ENCODE results near the gene PTPRK. TPM values are rescaled to one million over a fixed set of nuclear protein-coding genes. Genes with fewer than 3 reads are reported as not detected.

The PTPRK gene
- total and polyA plus RNA-seq, 2 of the 13 experiments (the other 11 are each of a cell fraction or from before 2014, with no cell fraction given), result 43.6 to 98.3 TPM

GRCh38 chr6:128507337-128508310 is 12.8 kb downstream of the PTPRK start (continued):
- peak in 1 of 2 experiments; percentile 81; a peak in 1 of 4 replicates for TF ChIP-seq HMGXB4 (CRISPR knock-in tag; IDR thresholded peaks at IDR 0.05; ENCODE audit: borderline replicate concordance in 1 of 2, low read depth in 1 of 2)

GRCh38 chr6:128505603-128506002 is 14.8 kb downstream of the PTPRK start:
- TSS peak; percentile 3 for BruUV-seq (replicated peaks)
- Histone ChIP-seq H2AFZ (ENCODE audit: low read length) (no peak overlapping the region), H4K20me1 (ENCODE audit: insufficient read depth, low read length) (no peaks in the 10 kb centered on the region), H3K4me1 (ENCODE audit: insufficient read depth, low read length) (peaks cover 100% of the 10 kb centered on the region), H3K9me3 (ENCODE audit: low read length) (no peaks in the 10 kb centered on the region), H3K27ac (ENCODE audit: extremely low read length, insufficient read depth, low read length) (peak overlapping the region; percentile 98), H3K4me2 (ENCODE audit: low read depth, low read length) (peak overlapping the region; percentile 99), H3K27me3 (ENCODE audit: control insufficient read depth in 1 of 2, insufficient read depth in 2 of 2, low read length in 2 of 2) (no peaks in the 10 kb centered on the region), H3K9ac (ENCODE audit: insufficient read depth, low read depth, low read length) (peak overlapping the region; percentile 81), H3K4me3 (replicated peaks in 1 of 3; ENCODE audit: insufficient read depth in 1 of 3, low read depth in 2 of 3, low read length in 3 of 3) (peak overlapping the region; percentile 22 to 63 (median 60); a peak in 4 of 6 replicates), H3K79me2 (ENCODE audit: insufficient read depth, low read length) (peaks cover 82% of the 10 kb centered on the region), H3K36me3 (replicated peaks in 1 of 2; ENCODE audit: control insufficient read depth in 1 of 2, insufficient read depth in 2 of 2, low read length in 2 of 2) (no peaks in the 10 kb centered on the region)
- CTCF ChIA-PET (ENCODE audit: low intra/inter-chr PET ratio, low total read pairs), result no interaction called here
- WGBS (ENCODE audit: low lambda C conversion rate), result 0% methylated on average over 2 of the region's 2 CpGs
- ATAC-seq (peak; percentile 55), DNase-seq (ENCODE audit: low spot score) (peak; percentile 85), FAIRE-seq (peak; percentile 42)
- in situ Hi-C loops (cut with HindIII; ENCODE audit: extremely low pct_ligation_motif_present, low pct_unique_long_range_greater_than_20kb), result no loop called here
- POLR2A ChIA-PET, result interaction anchor here (0.7 to 4.6 kb wide), 9 partner anchors 8 to 443 kb away, joined by 3 to 134 read pairs (median 4); partner anchors contain the start of gene PTPRK
- intact Hi-C loops (cut with micrococcal nuclease; ENCODE audit: unreplicated experiment), result loop anchor here (5.0 kb wide), 1 partner anchor 38 kb away; no protein-coding TSS in a partner anchor
- TF ChIP-seq ZNF292 (CRISPR knock-in tag; IDR thresholded peaks at IDR 0.05; ENCODE audit: borderline replicate concordance, low read depth), result peak; percentile 88
- TF ChIP-seq ONECUT2 (CRISPR knock-in tag; IDR thresholded peaks at IDR 0.05), result peak; percentile 21; the same call in 1 of the 2 replicates
- no peak for TF ChIP-seq E2F2 (CRISPR knock-in tag; IDR thresholded peaks at IDR 0.05; ENCODE audit: borderline replicate concordance)
- no peak for TF ChIP-seq HMG20B (CRISPR knock-in tag; conservative IDR thresholded peaks at IDR 0.05)
- TF ChIP-seq SNAPC2 (CRISPR knock-in tag; IDR thresholded peaks at IDR 0.05), result no peak; the same call in 1 of the 2 replicates
- no peak for TF ChIP-seq PITX1 (CRISPR knock-in tag; IDR thresholded peaks at IDR 0.05)
- TF ChIP-seq ZKSCAN1 (IDR thresholded peaks at IDR 0.05; ENCODE audit: low read length), result no peak
- TF ChIP-seq DNMT3B (CRISPR knock-in tag; conservative IDR thresholded peaks at IDR 0.05), result peak; percentile 68
- no peak for TF ChIP-seq ZNF24 (IDR thresholded peaks at IDR 0.05)
- no peak for TF ChIP-seq E2F5 (CRISPR knock-in tag; conservative IDR thresholded peaks at IDR 0.05)
- no peak for TF ChIP-seq TEF (CRISPR knock-in tag; IDR thresholded peaks at IDR 0.05)
- no peak for TF ChIP-seq ZNF850 (CRISPR knock-in tag; conservative IDR thresholded peaks at IDR 0.05)
- TF ChIP-seq NFATC3 (CRISPR knock-in tag; IDR thresholded peaks at IDR 0.05), result no peak

Data from HepG2 (cell line).